Left ventricle myocardium inferior (tissue), 1 donor: ENCODE measurements around the gene PILRA. TPM values are rescaled to one million over a fixed set of nuclear protein-coding genes. Genes with fewer than 3 reads are reported as not detected.

ENCODE experiments used
- DNase-seq: peaks from one replicate; pipeline ENCODE4 v3.0.0-alpha.2; 2020
- H3K27ac ChIP-seq: fragments of 200-600 bp; replicated peaks from 2 replicates; pipeline ENCODE4 v1.8.0; 2021
- H3K27me3 ChIP-seq: fragments of 200-600 bp; 2 replicates; pipeline ENCODE4 v1.8.0; 2021; ENCODE audit warnings: low read depth
- H3K36me3 ChIP-seq: fragments of 200-600 bp; 2 replicates; pipeline ENCODE4 v1.8.0; 2021
- H3K4me1 ChIP-seq: fragments of 200-600 bp; 2 replicates; pipeline ENCODE4 v1.8.0; 2021
- H3K4me3 ChIP-seq: fragments of 200-600 bp; 2 replicates; pipeline ENCODE4 v1.8.0; 2021; ENCODE audit warnings: mild to moderate bottlenecking, moderate library complexity
- H3K9me3 ChIP-seq: fragments of 200-600 bp; replicated peaks from 2 replicates; pipeline ENCODE4 v1.8.0; 2021
- CTCF ChIP-seq: fragments of 200-600 bp; IDR thresholded peaks from 2 replicates; pipeline ENCODE4 v1.8.0; 2021; ENCODE audit warnings: antibody characterized with exemption, mild to moderate bottlenecking, borderline replicate concordance
- intact Hi-C: fragments of 100-400 bp; cut with micrococcal nuclease; formaldehyde crosslinking; loops from one replicate; pipeline ENCODE4 v1.11.0; 2022
- total RNA-seq: library from RNA; stranded (reverse); fragmentation: NEBNext Ultra II Directional; extraction: Animal tissue kit (Norgen Biotek cat#: 25700); gene quantifications from one replicate; pipeline ENCODE4 v1.2.1, GENCODE V29; 2021
- donor health status: DM: no; HTN: yes; CAD: no; lungs with severe emphysema.

Gene PILRA
- total RNA-seq, 1 donor from 2014 or later = 2.0 TPM

- H3K27me3 ChIP-seq = no peaks in the 10 kb centered on the region
- H3K4me1 ChIP-seq = no peaks in the 10 kb centered on the region
- peaks cover 6% of the 10 kb centered on the region for H3K36me3 ChIP-seq
- no peak for DNase-seq
- no peak for TF ChIP-seq CTCF
- H3K27ac ChIP-seq = no peak overlapping the region
- intact Hi-C loops = no loop called here
- no peaks in the 10 kb centered on the region for H3K9me3 ChIP-seq
- no peak overlapping the region for H3K4me3 ChIP-seq
These were observed 45.8 kb downstream of the PILRA start for GRCh38 chr7:100418930-100419659.

- Histone ChIP-seq H3K4me1 (no peaks in the 10 kb centered on the region), H3K27me3 (no peaks in the 10 kb centered on the region), H3K4me3 (no peak overlapping the region), H3K27ac (no peak overlapping the region), H3K9me3 (no peaks in the 10 kb centered on the region), H3K36me3 (peaks cover 6% of the 10 kb centered on the region)
- intact Hi-C loops = no loop called here
- DNase-seq = no peak
- TF ChIP-seq CTCF = no peak
These were observed 46.5 kb downstream of the PILRA start for GRCh38 chr7:100419660-100420226.

- Histone ChIP-seq H3K27me3 (no peaks in the 10 kb centered on the region), H3K27ac (no peak overlapping the region), H3K4me3 (no peak overlapping the region), H3K9me3 (no peaks in the 10 kb centered on the region), H3K4me1 (peaks cover 7% of the 10 kb centered on the region), H3K36me3 (peaks cover 6% of the 10 kb centered on the region)
- intact Hi-C loops = no loop called here
- no peak for DNase-seq
- no peak for TF ChIP-seq CTCF
These were observed 50.0 kb downstream of the PILRA start for GRCh38 chr7:100423315-100423714.

- no peak for DNase-seq
- peaks cover 6% of the 10 kb centered on the region for H3K36me3 ChIP-seq
- H3K4me1 ChIP-seq = peaks cover 14% of the 10 kb centered on the region
- H3K27me3 ChIP-seq = no peaks in the 10 kb centered on the region
- no peak for TF ChIP-seq CTCF
- intact Hi-C loops = no loop called here
- no peak overlapping the region for H3K4me3 ChIP-seq
- no peak overlapping the region for H3K27ac ChIP-seq
- no peaks in the 10 kb centered on the region for H3K9me3 ChIP-seq
These were observed 52.1 kb downstream of the PILRA start for GRCh38 chr7:100425347-100425746.

- no peak overlapping the region for H3K4me3 ChIP-seq
- no peak overlapping the region for H3K27ac ChIP-seq
- no peak for TF ChIP-seq CTCF
- DNase-seq = no peak
- peaks cover 25% of the 10 kb centered on the region for H3K4me1 ChIP-seq
- intact Hi-C loops = no loop called here
- peaks cover 6% of the 10 kb centered on the region for H3K36me3 ChIP-seq
- H3K27me3 ChIP-seq = no peaks in the 10 kb centered on the region
- no peaks in the 10 kb centered on the region for H3K9me3 ChIP-seq
These were observed 53.2 kb downstream of the PILRA start for GRCh38 chr7:100426516-100426915.
